Fibroblast of the conjunctiva (primary cell): ENCODE data around the gene MICAL3.
"Not testable (repeated sequence)": the region's sequence is repeated elsewhere in the genome, so short reads cannot be mapped to it uniquely, and the experiment has no call there.

ENCODE experiments used
- DNase-seq: peaks from one replicate; pipeline ENCODE4 v3.0.0-alpha.2; 2010; ENCODE audit warnings: low read depth

Gene MICAL3

GRCh38 chr22:18031695-18032454 is 7.5 kb upstream of the MICAL3 start:
- DNase-seq = peak; percentile 82

- DNase-seq = no peak
Observed at GRCh38 chr22:18029686-18030267, 5.4 kb upstream of the MICAL3 start.

- no peak for DNase-seq
Observed at GRCh38 chr22:18028817-18029527, 4.6 kb upstream of the MICAL3 start.

- not testable (repeated sequence) for DNase-seq
Observed at GRCh38 chr22:18025898-18026297, 1.5 kb upstream of the MICAL3 start.

- DNase-seq = no peak
Observed at GRCh38 chr22:18024956-18025720, 777 bp upstream of the MICAL3 start.

GRCh38 chr22:18023509-18024275 is 669 bp downstream of the MICAL3 start:
- DNase-seq = peak; percentile 57

- DNase-seq = no peak
Observed at GRCh38 chr22:18022876-18023275, 1.5 kb downstream of the MICAL3 start.

- no peak for DNase-seq
Observed at GRCh38 chr22:18021431-18021830, 2.9 kb downstream of the MICAL3 start.

- DNase-seq = not testable (repeated sequence)
Observed at GRCh38 chr22:18020743-18021142, 3.6 kb downstream of the MICAL3 start.

- no peak for DNase-seq
Observed at GRCh38 chr22:18013947-18014346, 10.4 kb downstream of the MICAL3 start.

GRCh38 chr22:18013436-18013835 is 10.9 kb downstream of the MICAL3 start:
- no peak for DNase-seq

GRCh38 chr22:18012531-18012930 is 11.8 kb downstream of the MICAL3 start:
- no peak for DNase-seq

GRCh38 chr22:18010266-18010665 is 14.1 kb downstream of the MICAL3 start:
- no peak for DNase-seq

- no peak for DNase-seq
Observed at GRCh38 chr22:18008136-18008535, 16.2 kb downstream of the MICAL3 start.

GRCh38 chr22:18005201-18005926 is 19.0 kb downstream of the MICAL3 start:
- no peak for DNase-seq

- DNase-seq = not testable (repeated sequence)
Observed at GRCh38 chr22:18001894-18002315, 22.5 kb downstream of the MICAL3 start.

- DNase-seq = peak; percentile 96
Observed at GRCh38 chr22:18001040-18001893, 23.1 kb downstream of the MICAL3 start.

- DNase-seq = no peak
Observed at GRCh38 chr22:18000441-18001039, 23.8 kb downstream of the MICAL3 start.

GRCh38 chr22:17999851-18000250 is 24.5 kb downstream of the MICAL3 start:
- no peak for DNase-seq
